ENCODE data around the gene LYRM9.

DNA sequence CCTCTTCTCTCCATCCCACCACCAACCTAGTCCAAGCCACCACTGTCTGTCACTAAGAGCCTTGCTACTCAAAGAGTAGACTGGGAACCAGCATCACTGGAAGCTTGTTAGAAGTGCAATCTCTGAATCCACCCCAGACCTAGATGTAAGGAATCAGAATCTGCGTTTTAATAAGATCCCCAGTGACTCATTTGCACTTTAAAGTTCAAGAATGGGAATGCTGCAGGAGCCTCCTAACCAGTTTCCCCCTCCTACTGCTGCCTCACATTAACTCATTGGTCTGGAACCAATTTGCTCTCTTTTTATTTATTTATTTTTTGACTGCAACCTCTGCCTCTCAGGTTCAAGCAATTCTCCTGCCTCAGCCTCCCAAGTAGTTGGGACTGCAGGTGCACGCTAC lies 19.8 kb upstream of the LYRM9 start:
- no peak for TF ChIP-seq POLR2A (IDR thresholded peaks at IDR 0.05)
- TF ChIP-seq, protein P1, sequence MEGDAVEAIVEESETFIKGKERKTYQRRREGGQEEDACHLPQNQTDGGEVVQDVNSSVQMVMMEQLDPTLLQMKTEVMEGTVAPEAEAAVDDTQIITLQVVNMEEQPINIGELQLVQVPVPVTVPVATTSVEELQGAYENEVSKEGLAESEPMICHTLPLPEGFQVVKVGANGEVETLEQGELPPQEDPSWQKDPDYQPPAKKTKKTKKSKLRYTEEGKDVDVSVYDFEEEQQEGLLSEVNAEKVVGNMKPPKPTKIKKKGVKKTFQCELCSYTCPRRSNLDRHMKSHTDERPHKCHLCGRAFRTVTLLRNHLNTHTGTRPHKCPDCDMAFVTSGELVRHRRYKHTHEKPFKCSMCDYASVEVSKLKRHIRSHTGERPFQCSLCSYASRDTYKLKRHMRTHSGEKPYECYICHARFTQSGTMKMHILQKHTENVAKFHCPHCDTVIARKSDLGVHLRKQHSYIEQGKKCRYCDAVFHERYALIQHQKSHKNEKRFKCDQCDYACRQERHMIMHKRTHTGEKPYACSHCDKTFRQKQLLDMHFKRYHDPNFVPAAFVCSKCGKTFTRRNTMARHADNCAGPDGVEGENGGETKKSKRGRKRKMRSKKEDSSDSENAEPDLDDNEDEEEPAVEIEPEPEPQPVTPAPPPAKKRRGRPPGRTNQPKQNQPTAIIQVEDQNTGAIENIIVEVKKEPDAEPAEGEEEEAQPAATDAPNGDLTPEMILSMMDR (IDR thresholded peaks at IDR 0.05), result no peak
- no peak for TF ChIP-seq POLR2AphosphoS5 (IDR thresholded peaks at IDR 0.05)
